GM21786 (cell line): ENCODE measurements around the gene PIAS4.

Source experiments
- ATAC-seq: cut with Tn5 transposase; IDR thresholded peaks from one replicate; pipeline ENCODE4 v1.9.1; 2021; ENCODE audit not compliant: unreplicated experiment

Gene PIAS4

DNA sequence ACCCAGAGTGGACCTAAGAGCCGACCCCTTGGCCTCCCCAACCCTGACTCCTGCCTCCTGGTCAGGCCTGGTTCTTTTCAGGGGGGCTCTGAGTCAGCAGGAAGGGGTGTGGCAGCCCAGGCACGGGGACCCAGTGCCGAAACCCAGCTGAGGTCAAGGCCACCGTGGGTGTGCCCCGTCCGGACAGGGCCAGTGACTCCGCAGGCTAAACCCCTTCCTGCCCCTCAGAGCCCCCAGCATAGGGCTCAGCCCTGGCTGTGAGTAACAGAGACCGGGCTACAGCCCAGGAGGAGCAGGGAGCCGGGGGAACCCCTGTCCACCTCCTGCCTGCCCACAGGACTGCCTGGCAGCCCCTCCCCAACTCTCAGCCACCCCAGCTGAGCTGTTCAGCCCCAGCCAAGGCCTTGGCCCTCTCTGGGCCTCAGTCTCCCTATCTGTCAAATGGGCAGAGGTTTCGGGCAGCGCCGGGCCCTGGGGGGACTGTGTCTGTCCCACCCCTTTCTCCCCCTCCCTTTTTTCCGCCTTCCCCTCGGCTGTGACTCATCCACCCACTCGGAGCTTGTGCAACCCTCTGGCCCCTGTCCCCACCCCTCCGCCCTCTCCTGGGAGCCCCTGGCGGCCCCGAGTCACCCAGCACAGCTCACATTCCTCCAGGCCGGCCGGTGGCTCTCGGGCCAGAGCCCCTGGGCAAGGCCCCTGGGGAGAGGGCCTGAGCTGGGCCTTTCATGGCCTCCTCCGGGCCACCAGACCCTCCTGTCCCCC lies 50.6 kb downstream of the PIAS4 start:
- no peak for ATAC-seq

DNA sequence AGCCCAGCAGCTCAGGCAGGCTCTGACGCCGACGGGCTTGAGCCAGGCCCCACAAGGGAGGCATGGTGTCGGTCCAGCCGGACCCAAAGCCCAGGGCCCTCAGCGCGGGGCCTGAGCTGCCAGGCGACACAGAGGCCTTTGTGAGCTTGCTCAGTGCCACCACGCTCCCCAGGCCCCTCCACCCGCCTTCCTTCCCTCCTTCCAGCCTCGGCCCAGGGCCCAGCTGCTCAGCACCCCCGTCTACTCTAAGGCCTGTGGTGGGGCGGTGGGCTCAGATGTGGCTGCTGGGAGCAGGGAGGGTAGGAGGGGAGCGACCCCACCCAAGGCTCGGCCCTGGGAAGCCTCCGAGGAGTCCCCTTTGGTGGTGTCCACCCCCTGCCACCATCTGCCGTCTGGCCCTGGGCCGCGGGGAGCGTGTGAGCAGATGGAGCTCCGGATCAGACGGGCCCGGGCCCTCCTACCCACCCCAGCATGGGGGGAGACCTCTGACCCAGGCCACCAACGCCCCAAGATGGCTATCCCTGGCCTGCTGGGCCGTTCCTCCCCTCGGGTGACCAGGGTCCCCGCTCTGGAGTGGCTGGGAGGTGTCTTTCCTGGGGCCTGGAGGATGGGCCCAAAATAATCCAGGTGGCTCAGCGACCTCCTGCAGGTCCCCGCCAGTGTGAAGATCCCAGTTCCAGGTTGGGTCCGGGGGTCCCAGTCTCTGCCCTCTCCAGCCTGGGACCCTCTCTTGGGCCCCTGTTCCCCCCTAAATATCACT lies 51.3 kb downstream of the PIAS4 start:
- ATAC-seq, result no peak

DNA sequence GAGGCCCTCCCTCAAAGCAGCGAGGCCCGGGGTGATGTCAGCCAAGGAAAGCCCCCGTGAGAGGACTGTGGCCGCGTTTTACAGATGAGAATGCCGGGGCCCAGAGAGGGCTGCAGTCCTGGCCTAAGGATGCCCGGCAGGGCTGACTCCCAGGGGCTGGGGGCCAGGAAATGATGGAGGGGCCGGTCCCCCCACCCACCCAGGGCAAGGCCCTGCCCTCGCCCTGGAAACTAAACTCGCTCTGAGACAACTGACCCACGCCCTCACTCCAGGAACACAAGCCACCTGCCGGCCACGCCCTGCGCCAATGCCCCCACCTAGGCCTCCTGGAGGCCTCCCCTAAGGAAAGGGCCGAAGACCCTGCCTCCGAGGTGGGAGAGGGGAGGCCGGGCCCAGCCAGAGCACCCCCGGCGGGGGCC lies 51.9 kb downstream of the PIAS4 start:
- ATAC-seq, result no peak

DNA sequence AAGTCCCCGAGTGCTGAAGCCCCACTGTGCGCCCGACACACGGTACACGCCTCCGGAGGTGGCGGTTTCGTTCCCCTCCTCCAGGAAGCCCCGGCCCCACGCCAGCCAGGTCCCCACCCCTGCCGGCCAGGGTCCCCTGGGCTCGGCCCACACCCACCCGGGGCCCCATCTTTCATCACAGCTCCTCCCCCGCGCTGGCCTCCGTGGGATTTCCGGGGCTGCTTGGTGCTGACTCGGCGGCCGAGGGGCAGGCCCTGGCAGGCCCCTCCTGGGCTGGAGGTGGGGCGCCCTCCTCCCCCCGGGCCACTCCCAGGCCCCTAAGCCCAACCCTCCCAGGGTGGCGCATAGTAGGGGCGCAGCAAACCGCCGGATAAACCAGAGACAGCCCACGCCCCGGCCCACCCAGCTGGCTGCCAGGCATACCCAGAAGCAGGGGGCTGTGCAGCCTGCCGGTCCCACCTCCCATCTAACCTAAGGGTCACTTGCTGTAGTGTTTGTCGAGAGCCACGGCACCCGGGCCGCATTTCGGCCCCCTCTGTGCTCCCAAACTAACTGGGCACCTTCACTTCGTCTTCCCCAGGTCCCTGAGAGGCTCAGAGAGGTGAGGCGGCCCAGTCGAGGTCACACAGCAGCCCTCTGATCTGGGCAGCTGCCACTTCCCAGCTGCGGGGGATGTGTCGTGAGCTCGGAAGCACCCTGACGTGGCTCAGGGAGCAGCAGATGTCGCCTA lies 52.5 kb downstream of the PIAS4 start:
- ATAC-seq, result no peak

DNA sequence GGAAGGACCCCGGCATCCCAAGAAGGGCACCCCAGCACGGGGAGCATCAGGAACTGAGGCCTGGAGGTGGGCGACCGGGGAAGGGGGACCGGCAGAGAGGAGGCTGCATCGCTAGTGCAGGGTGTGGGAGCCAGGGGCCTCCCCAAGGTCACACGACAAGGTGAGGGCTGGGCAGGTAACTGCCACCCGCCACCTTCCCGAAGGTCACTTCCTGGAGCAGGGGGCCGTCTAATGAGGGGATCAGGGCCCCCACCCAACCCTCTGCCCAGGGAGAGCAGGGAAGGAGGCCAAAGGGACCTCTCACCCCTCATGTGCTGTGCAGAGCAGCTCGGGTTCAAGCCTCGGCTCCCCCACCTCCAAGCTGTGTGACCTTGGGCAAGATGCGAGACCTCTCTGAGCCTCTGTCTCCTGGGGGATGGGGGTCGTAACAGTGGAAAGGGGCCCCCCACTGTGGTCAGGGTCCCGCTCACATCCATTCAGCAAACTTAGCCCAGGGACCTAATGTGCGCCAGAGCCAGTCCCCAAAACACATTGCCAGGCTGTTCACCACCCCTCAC lies 53.2 kb downstream of the PIAS4 start:
- no peak for ATAC-seq

DNA sequence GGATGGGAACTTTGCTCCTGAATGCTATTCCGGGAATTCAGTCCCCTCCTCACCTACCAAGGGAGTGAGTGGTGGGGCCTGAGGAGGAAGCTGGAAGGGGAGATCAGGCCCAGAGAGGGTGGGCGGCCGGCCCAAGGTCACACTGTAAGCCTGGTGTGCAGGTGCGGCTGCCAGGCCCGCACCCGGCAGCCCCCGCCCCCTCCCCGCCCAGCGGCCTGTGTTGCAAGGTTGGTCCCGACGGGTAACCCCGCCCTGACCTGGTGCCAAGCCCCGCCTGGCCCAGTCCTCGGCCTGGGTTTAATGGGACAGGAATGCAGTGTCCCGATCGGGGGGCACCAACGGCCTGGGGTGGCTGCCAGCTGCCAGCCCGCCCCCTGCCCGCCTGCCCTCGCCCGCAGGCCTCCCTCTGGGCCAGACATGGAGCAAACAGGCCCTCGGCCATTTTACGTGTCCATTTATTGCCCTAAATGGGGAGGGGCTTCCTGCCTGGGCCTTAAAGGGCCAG lies 53.7 kb downstream of the PIAS4 start:
- ATAC-seq, result no peak

DNA sequence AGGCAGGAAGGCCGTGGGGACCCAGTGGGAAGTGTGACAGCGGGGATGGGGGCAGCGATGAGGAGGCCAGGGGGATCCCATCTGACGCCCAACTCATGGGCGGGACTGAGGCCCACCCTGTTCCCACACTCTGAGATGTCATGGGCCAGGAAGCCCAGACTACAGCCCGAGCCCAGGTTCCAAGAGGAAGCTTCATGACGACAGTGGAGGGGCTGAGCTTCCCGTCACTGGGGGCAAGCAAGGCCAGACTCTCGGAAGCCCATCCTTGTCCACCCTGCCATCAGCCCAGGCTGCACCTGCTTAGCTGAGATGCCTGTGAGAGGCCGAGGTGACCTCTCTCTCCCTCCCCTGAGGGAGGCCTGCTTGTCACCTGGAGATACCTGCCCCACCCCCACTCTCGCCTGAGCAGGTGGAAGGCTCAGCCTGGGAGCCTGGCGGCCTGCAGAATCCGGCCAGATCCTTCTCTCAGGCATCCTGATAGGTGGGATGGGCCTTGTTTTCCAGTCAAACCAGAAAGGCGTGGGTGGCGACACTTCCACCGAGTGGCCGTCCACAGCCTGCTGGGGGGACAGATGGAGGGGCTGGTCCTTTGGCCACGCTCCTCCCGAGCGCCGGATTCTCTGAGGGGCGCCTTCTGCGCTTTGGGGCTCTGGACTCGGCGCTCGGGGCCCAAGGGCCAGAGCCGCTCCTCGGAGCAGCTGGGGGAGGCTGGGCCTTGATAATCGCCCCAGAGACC lies 54.3 kb downstream of the PIAS4 start:
- no peak for ATAC-seq

DNA sequence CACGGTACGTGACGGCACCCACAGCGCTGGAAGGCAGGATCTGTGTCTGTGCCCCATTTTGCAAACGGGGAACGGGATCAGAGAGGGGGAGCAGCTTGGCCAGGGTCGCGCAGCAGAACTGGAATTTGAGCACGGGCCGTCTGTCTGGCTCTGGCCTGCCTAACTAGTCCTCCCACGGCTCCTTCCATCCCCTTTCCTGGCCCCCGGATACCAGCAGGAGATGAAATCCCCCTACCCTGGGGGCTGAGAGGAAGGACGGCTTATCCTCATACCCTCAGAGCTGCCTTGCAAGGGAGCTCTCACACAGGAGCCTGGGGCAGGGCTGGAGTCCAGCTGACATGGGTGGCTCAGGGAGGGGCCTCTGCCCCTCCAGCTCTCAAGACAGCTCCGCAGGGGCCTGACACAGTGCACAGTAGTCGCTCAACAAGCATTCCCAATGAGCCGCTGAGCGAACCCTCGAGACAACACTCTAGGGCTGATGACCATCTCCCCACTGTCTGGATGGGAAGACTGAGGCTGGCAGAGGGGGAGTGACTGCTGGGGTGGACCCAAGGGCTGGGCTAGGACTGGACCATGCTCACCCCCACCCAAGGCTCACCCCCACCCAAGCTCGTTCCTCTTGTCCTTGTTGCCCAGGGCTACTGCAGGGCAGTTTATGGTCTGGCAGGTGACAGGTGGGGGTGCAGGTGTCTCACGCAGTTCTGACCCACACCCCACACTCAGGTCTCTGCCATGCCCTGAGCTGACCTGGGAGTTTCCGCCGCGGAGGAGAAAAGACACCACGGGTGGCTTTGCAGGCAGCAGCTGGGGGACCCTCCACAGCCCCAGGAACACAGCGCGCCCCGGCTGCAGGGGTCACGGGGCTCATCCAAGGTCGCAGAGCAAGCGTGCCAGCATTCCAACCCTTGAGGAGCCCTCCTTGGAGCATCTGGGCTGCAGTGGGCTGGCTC lies 55.2 kb downstream of the PIAS4 start:
- no peak for ATAC-seq

DNA sequence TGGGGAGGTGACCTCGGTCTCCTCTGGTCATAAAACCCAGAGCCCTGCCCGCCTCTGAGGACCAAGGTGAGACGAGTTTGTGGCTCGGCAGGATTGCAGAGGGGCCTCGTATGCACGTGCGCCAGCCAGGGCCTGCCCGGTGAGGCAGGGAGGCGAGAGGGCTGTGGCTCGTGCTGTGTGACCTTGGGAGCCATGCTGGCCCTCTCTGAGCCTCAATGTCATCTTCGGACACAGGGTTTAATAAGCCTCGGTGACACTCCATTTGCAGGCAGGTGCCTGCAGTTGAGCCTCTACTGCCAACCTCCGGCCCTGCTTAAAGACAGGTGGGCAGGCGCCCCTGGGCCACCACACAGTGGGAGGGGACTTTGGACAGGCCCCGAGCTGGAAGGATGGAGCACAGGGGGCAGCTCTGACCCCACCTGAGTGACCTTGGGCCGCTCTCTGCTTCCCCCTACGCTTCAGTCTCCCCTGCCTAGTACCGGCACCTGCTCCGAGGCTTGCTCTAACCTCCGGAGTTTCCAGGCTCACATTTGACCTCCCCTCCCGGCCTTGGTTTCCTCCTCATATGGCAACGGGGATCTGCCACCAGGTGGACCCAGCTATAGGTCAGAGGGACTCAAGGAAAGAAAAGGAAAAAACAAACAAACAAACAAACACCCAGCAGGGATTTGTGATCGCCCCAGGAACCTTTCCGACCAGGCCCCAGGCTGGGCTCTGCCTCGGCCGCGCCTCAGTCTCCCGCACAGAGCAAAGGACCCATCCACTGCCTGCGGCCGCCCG lies 56.0 kb downstream of the PIAS4 start:
- ATAC-seq, result no peak

DNA sequence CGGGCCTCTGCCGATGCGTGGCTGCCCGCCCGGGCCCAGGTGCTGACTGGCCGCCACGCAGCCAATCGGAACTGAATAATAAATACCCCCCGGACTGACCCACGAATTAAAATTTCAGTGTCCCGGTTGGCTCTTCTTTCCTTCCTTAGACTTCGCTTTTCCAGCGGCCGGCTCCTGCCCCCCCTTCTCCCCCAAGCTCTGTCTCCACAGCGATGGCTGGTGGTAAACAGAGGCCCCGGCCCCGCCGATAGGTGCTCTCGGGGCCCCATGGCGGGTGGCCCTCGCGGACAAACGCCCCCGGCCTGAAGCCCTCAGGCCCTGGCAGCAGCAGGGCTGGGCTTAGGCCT lies 56.6 kb downstream of the PIAS4 start:
- no peak for ATAC-seq

DNA sequence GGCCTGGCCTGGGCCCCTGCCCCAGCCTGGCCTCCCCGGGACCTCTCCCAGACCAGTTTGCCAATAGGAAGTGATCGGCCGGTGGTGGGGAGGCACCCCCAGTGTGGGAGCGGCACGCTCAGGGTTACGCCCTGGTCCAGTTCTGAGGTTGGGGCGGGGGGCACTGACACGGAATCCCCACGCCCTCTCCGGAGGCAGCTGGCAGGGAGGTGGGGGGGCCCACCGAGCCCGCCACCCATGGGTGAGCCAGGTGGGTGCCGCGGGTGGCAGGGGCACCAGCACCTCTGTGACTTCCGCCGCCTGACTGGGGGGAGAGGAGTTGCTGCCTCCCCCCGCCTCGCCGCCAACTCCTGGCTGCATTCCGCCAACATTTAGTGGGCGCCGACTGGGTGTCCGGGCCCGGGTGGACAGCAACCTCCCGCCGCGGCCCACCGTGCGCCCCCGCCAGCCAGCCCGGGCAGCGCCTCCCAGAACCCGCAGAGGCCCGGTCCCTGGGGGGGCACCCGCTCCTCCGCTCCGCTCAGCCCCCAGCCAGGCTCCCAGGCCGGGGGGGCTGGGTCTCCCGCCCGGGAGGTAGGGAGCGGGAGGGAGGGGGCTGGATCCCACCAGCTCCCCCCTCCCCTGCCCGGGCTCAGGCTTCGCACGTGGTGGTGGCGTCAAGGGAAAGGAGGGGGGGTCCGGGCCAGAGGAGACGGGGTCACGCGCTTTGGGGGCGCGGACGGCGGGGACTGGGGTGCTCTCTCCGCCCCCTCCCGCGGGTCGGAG lies 57.1 kb downstream of the PIAS4 start:
- no peak for ATAC-seq

DNA sequence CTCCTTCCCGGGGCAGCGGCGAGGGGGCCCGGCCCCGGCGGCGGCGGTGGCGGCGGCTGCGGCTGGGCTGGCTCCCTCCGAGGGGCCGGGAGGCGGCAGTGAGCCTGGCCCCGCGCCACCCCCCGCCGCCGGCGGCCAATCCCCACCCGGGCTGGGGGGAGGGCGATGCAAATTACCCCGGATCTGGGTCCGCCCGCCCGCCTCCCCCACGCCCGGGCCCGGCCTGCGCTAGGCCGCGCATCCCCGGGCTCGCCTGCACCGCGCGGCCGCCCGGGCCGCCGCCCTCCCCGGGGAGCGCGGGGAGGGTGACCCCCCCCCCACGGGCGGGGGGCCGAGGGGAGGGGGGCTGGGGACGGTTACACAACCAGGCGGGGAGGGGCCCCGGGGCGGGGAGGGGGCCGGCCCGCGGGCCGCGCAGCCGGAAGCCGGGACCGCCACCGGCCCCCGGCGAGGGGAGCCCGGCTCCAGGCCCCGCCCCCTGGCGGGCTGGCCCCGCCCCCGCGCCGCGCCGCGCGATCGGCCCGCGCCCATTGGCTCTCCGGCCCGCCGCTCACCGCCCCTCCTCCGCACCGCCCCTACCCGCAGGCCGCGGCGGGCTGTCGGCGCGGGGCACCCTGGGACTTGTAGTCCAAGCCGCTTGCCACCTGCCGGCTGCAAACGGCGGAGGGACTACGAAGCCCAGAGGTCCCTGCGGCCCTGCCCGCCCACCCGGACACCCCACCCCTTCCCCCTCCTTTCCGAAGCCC lies 58.1 kb downstream of the PIAS4 start:
- peak; percentile 62 for ATAC-seq

DNA sequence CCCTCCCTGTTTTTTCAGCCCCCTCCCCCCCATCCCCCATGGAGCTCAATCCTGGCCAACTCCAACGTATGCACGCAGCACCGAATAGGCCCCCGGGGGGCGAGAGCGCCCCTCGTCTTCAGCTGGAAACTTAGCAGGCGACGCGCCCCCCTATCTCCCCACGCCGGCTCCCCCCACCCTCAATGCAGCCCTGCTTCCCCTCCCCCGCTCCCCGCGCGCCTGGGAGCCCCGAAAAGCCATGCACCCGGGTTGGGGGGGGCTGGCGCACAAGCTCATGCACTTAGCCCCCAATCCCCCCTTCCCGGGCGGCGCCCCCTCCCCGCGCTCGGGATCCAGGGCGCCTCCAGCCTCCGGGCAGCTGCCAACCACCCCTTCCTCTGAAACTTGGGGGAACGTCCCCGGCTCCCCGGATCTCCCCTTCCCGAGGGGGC lies 58.7 kb downstream of the PIAS4 start:
- ATAC-seq, result no peak

DNA sequence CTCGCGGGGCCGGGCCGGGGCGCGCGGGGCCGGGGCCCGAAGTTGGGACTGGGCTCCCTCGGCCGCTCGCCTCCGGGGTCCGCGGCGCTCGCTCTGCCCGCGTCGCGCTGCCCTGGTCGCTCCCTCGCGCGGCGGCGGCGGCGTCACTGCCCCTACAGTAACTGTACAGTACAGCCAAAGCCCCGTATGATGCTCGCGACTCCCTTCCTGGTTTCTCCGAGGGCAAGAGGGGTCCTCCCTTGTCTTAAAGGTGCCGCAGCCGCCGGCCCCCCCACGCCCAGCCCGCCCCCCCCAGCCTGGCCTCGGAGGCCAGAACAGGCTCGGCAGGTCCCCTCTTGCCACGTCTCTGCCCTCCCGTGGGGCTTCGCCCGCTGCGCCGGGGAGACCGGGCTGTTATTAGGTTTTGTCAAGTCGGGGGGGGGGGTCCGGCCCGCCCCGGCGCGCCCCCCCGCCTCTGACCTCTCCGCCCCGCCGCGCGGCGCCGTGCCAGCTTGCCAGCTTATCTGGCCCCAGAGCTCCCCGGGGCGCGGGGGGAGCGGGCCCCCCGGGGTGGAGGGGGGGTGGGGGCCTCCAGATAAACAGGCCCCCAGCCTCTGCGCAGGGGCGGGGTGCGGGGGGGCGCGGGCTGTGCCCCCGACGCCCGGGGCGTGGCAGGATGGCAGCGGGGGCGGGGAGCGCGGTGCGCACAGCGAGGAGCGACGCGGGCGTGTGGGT lies 59.3 kb downstream of the PIAS4 start, which contains the start of gene ZBTB7A:
Gene ZBTB7A (minus strand): TSS at position 218 of the 714 bp plus-strand sequence. CDS start 11,667 bp downstream, outside the sequence.
- ATAC-seq, result no peak

DNA sequence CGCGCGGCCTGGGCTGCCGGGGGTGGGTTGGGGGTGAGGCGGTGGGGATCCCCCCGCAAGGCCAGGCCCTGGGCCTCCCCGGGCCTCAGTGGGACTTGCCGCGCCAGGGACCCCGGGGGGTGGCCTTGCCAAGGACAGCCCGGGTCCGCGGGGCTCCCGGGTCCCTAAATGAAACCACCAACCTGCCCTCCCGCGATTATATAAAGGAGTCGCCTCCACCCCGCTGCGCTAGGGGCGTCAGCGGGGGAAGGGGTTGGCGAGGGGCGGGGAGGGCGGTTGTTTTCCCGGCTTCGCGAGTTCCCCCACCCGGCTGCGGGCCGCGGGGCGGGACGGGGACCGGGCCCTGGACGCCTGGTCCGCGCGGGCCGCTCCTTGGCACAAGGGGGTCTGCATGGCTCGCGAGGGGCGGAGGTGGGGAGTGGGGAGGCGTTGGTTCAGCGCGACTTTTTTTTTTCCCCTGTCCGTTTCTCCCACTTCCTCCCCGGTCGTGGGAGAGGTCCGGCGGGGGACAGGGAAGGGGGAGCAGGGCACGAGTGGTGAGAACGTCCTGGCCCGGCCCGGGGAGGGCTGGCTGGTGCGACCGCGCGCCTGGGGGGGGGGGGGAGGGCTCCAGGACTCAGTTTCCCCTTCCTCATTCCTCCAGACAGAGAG lies 60.0 kb downstream of the PIAS4 start:
- no peak for ATAC-seq
